Posterior cingulate gyrus (tissue), 11 donors: Measurements from ENCODE around the gene ZBTB46.
"Not testable (repeated sequence)": the region's sequence is repeated elsewhere in the genome, so short reads cannot be mapped to it uniquely, and the experiment has no call there.

Source experiments
- DNase-seq, 10 donors: peaks; one replicate each; pipeline versions ENCODE4 v3.0.0 to v3.0.0-alpha.2; 2020 to 2021; ENCODE audit warnings: mixed read lengths in 3 of 10
- intact Hi-C: fragments of 100-400 bp; cut with DNase I; formaldehyde crosslinking; loops from one replicate; pipeline ENCODE4 v1.15.1; 2023

ZBTB46 gene

GRCh38 chr20:63860325-63861051, 29.4 kb upstream of the ZBTB46 start:
- peak in 2 of 10 donors; percentile 23 to 87 for DNase-seq
- intact Hi-C loops = loop anchor here (5.0 to 10.0 kb wide), 2 partner anchors 73 to 156 kb away; partner anchors contain the start of genes ARFRP1 and ZGPAT

GRCh38 chr20:63859166-63859699, 28.2 kb upstream of the ZBTB46 start:
- DNase-seq = no peak
- intact Hi-C loops = no loop called here

- intact Hi-C loops = no loop called here
- DNase-seq = no peak
Measured at GRCh38 chr20:63858393-63859165, 27.5 kb upstream of the ZBTB46 start.

GRCh38 chr20:63857764-63858392, 26.8 kb upstream of the ZBTB46 start:
- DNase-seq = no peak
- intact Hi-C loops = no loop called here

- intact Hi-C loops = no loop called here
- no peak for DNase-seq
Measured at GRCh38 chr20:63856098-63856511, 25.0 kb upstream of the ZBTB46 start.

- no peak for DNase-seq
- intact Hi-C loops = no loop called here
Measured at GRCh38 chr20:63855363-63856097, 24.5 kb upstream of the ZBTB46 start.

- DNase-seq = no peak
- intact Hi-C loops = no loop called here
Measured at GRCh38 chr20:63854766-63855362, 23.8 kb upstream of the ZBTB46 start.

GRCh38 chr20:63854069-63854765, 23.2 kb upstream of the ZBTB46 start:
- intact Hi-C loops = no loop called here
- DNase-seq = no peak

GRCh38 chr20:63853733-63854068, 22.6 kb upstream of the ZBTB46 start:
- intact Hi-C loops, DNase-seq: not testable (repeated sequence)

GRCh38 chr20:63851548-63851943, 20.5 kb upstream of the ZBTB46 start:
- DNase-seq, intact Hi-C loops: not testable (repeated sequence)

GRCh38 chr20:63850689-63851547, 19.9 kb upstream of the ZBTB46 start:
- intact Hi-C loops = no loop called here
- DNase-seq = no peak

- no peak for DNase-seq
- intact Hi-C loops = no loop called here
Measured at GRCh38 chr20:63848003-63848911, 17.2 kb upstream of the ZBTB46 start.

GRCh38 chr20:63847237-63848002, 16.4 kb upstream of the ZBTB46 start:
- no peak for DNase-seq
- intact Hi-C loops = no loop called here

- intact Hi-C loops = no loop called here
- DNase-seq = no peak
Measured at GRCh38 chr20:63846888-63847236, 15.8 kb upstream of the ZBTB46 start.

- no peak for DNase-seq
- intact Hi-C loops = no loop called here
Measured at GRCh38 chr20:63846128-63846771, 15.2 kb upstream of the ZBTB46 start.

- intact Hi-C loops = no loop called here
- no peak for DNase-seq
Measured at GRCh38 chr20:63844511-63844991, 13.5 kb upstream of the ZBTB46 start.
